H9 (cell line): ENCODE data around the gene SWSAP1. TPM values are rescaled to one million over a fixed set of nuclear protein-coding genes. Genes with fewer than 3 reads are reported as not detected.
"Not testable (repeated sequence)": the region's sequence is repeated elsewhere in the genome, so short reads cannot be mapped to it uniquely, and the experiment has no call there.

Experiments used
- DNase-seq: peaks from one replicate; pipeline ENCODE4 v3.0.0-alpha.2; 2017
- H2AFZ ChIP-seq: one replicate; pipeline ENCODE4 v1.6.1; 2013; ENCODE audit warnings: mild to moderate bottlenecking, low read length, control low read depth, moderate library complexity
- H2AK5ac ChIP-seq: 2 replicates; pipeline ENCODE4 v1.6.1; 2013; ENCODE audit warnings: low read length, control low read depth, mixed read lengths; ENCODE audit not compliant: insufficient read length
- H2BK120ac ChIP-seq: one replicate; pipeline ENCODE4 v1.6.1; 2013; ENCODE audit warnings: low read depth, mild to moderate bottlenecking, low read length, control low read depth, inconsistent platforms; ENCODE audit not compliant: poor library complexity, severe bottlenecking
- H2BK12ac ChIP-seq: 2 replicates; pipeline ENCODE4 v1.6.1; 2013; ENCODE audit warnings: low read length, control low read depth, mixed read lengths, low read depth; ENCODE audit not compliant: insufficient read length
- H2BK15ac ChIP-seq: 2 replicates; pipeline ENCODE4 v1.6.1; 2013; ENCODE audit warnings: low read depth, low read length, control low read depth
- H2BK20ac ChIP-seq: one replicate; pipeline ENCODE4 v1.6.1; 2013; ENCODE audit warnings: low read depth, mild to moderate bottlenecking, low read length, control low read depth, inconsistent platforms; ENCODE audit not compliant: poor library complexity, severe bottlenecking
- H2BK5ac ChIP-seq: 2 replicates; pipeline ENCODE4 v1.6.1; 2013; ENCODE audit warnings: low read length, control low read depth, mixed read lengths; ENCODE audit not compliant: insufficient read length
- H3K14ac ChIP-seq: 2 replicates; pipeline ENCODE4 v1.6.1; 2013; ENCODE audit warnings: low read length, control low read depth; ENCODE audit not compliant: insufficient read depth
- H3K18ac ChIP-seq: 2 replicates; pipeline ENCODE4 v1.6.1; 2013; ENCODE audit warnings: low read depth, mild to moderate bottlenecking, mixed read lengths, low read length, control low read depth; ENCODE audit not compliant: insufficient read length
- H3K23ac ChIP-seq: 2 replicates; pipeline ENCODE4 v1.6.1; 2013; ENCODE audit warnings: low read length, control low read depth, mixed read lengths, low read depth; ENCODE audit not compliant: insufficient read length
- H3K23me2 ChIP-seq: 2 replicates; pipeline ENCODE4 v1.6.1; 2013; ENCODE audit warnings: low read depth, mild to moderate bottlenecking, mixed read lengths, low read length, control low read depth; ENCODE audit not compliant: insufficient read length, poor library complexity, severe bottlenecking
- H3K27ac ChIP-seq: 2 replicates; pipeline ENCODE4 v1.5.1; 2013; ENCODE audit warnings: low read length, control low read depth, mixed read lengths, low read depth; ENCODE audit not compliant: insufficient read length
- H3K27me3 ChIP-seq: 2 replicates; pipeline ENCODE4 v1.6.1; 2013; ENCODE audit warnings: low read length, control low read depth, inconsistent platforms; ENCODE audit not compliant: insufficient read depth
- H3K4ac ChIP-seq: 2 replicates; pipeline ENCODE4 v1.6.1; 2013; ENCODE audit warnings: low read depth, mild to moderate bottlenecking, control low read depth, inconsistent platforms, low read length, moderate library complexity
- H3K4me1 ChIP-seq: 2 replicates; pipeline ENCODE4 v1.6.1; 2013; ENCODE audit warnings: low read length, control low read depth, inconsistent platforms; ENCODE audit not compliant: insufficient read depth
- H3K4me2 ChIP-seq: 2 replicates; pipeline ENCODE4 v1.6.1; 2013; ENCODE audit warnings: low read length, control low read depth, mixed read lengths; ENCODE audit not compliant: insufficient read length, insufficient read depth
- H3K56ac ChIP-seq: 2 replicates; pipeline ENCODE4 v1.6.1; 2013; ENCODE audit warnings: low read depth, mild to moderate bottlenecking, mixed read lengths, low read length, control low read depth; ENCODE audit not compliant: insufficient read length
- H3K79me1 ChIP-seq: 2 replicates; pipeline ENCODE4 v1.6.1; 2013; ENCODE audit warnings: low read depth, mild to moderate bottlenecking, moderate library complexity, low read length, control low read depth, inconsistent platforms; ENCODE audit not compliant: insufficient read depth, poor library complexity, severe bottlenecking
- H3K79me2 ChIP-seq: 2 replicates; pipeline ENCODE4 v1.6.1; 2013; ENCODE audit warnings: low read length, control low read depth, inconsistent platforms; ENCODE audit not compliant: insufficient read depth
- H3K9ac ChIP-seq: 2 replicates; pipeline ENCODE4 v1.6.1; 2013; ENCODE audit warnings: low read length, control low read depth, mixed read lengths; ENCODE audit not compliant: insufficient read length; ENCODE audit errors: extremely low read depth
- H3K9me3 ChIP-seq: one replicate; pipeline ENCODE4 v1.6.1; 2013; ENCODE audit warnings: low read depth, low read length, inconsistent platforms; ENCODE audit not compliant: control insufficient read depth
- H3T11ph ChIP-seq: one replicate; pipeline ENCODE4 v1.6.1; 2013; ENCODE audit warnings: mild to moderate bottlenecking, low read length, control low read depth, inconsistent platforms
- H4K20me1 ChIP-seq: one replicate; pipeline ENCODE4 v1.6.1; 2013; ENCODE audit not compliant: control insufficient read depth, insufficient read length, insufficient read depth
- H4K5ac ChIP-seq: 2 replicates; pipeline ENCODE4 v1.6.1; 2013; ENCODE audit warnings: low read depth, mild to moderate bottlenecking, mixed read lengths, low read length, control low read depth; ENCODE audit not compliant: insufficient read length
- H4K8ac ChIP-seq: replicated peaks from 2 replicates; pipeline ENCODE4 v1.6.1; 2013; ENCODE audit warnings: low read length, control low read depth, mixed read lengths, low read depth; ENCODE audit not compliant: insufficient read length
- H4K91ac ChIP-seq: 2 replicates; pipeline ENCODE4 v1.6.1; 2013; ENCODE audit warnings: low read depth, mild to moderate bottlenecking, moderate library complexity, mixed read lengths, low read length, control low read depth; ENCODE audit not compliant: insufficient read length
- H3K27ac Mint-ChIP-seq, 3 experiments: 2 replicates in 2 of 3; 3 replicates in 1 of 3; pipeline ENCODE4 v1.8.0; 2020 to 2021; ENCODE audit warnings: mixed read lengths in 3 of 3, mild to moderate bottlenecking in 1 of 3, moderate library complexity in 1 of 3
- H3K27me3 Mint-ChIP-seq: 2 replicates; pipeline ENCODE4 v1.8.0; 2021; ENCODE audit warnings: low read depth, mild to moderate bottlenecking, moderate library complexity, mixed read lengths
- H3K36me3 Mint-ChIP-seq, 3 experiments: 2 replicates in 2 of 3; 3 replicates in 1 of 3; pipeline ENCODE4 v1.8.0; 2020 to 2021; ENCODE audit warnings: low read depth in 3 of 3, mixed read lengths in 3 of 3; ENCODE audit not compliant: insufficient read depth in 1 of 3
- H3K4me1 Mint-ChIP-seq, 2 experiments: 2 replicates each; pipeline ENCODE4 v1.8.0; 2020; ENCODE audit warnings: mixed read lengths in 2 of 2
- H3K4me3 Mint-ChIP-seq, 2 experiments: 2 replicates in 1 of 2; 3 replicates in 1 of 2; pipeline ENCODE4 v1.8.0; 2020 to 2021; ENCODE audit warnings: mild to moderate bottlenecking in 2 of 2, mixed read lengths in 2 of 2, moderate library complexity in 1 of 2
- H3K9me3 Mint-ChIP-seq, 2 experiments: 2 replicates in 1 of 2; 3 replicates in 1 of 2; pipeline ENCODE4 v1.8.0; 2020; ENCODE audit warnings: mild to moderate bottlenecking in 2 of 2, mixed read lengths in 2 of 2, moderate library complexity in 1 of 2
- WGBS: extraction: QIAGEN DNeasy Blood & Tissue Kit; methylation state at CpG from one replicate; pipeline ENCODE4 v1.1.7; 2013; ENCODE audit warnings: missing lambda C conversion rate, low lambda C conversion rate, mixed read lengths; ENCODE audit not compliant: insufficient read length; ENCODE audit errors: extremely low coverage; 5-methylcytosine and 5-hydroxymethylcytosine counted together
- total RNA-seq: library from RNA; stranded (reverse); gene quantifications from 2 replicates; pipeline ENCODE4 v1.2.1, GENCODE V29; 2021
- TF ChIP-seq, protein P1 (sequence below): fragments of 200-600 bp; sonication (generic); conservative IDR thresholded peaks from 3 replicates; pipeline ENCODE4 v1.8.0; 2021; ENCODE audit warnings: antibody characterized with exemption, mild to moderate bottlenecking

Gene SWSAP1
- total RNA-seq, 1 experiment from 2014 or later: 3.8 TPM

- H3T11ph ChIP-seq: no peak overlapping the region
- H3K9me3 ChIP-seq: no peaks in the 10 kb centered on the region
- peak; percentile 82 for DNase-seq
- H3K27me3 ChIP-seq: no peaks in the 10 kb centered on the region
- no peak overlapping the region for H3K4me2 ChIP-seq
- H3K79me1 ChIP-seq: no peaks in the 10 kb centered on the region
- H2AK5ac ChIP-seq: no peak overlapping the region
- Mint-ChIP-seq H3K4me1 (peaks cover 15 to 30% of the 10 kb centered on the region in 2 experiments), H3K27ac (no peak overlapping the region), H3K4me3 (no peak overlapping the region), H3K36me3 (peaks cover 4 to 19% (median 18%) of the 10 kb centered on the region in 3 experiments; a peak in 6 of 7 replicates), H3K9me3 (no peaks in the 10 kb centered on the region), H3K27me3 (peaks cover 2% of the 10 kb centered on the region; the same call in 1 of the 2 replicates)
- no peak overlapping the region for H4K8ac ChIP-seq
- no peak overlapping the region for H3K23ac ChIP-seq
- no peak overlapping the region for H3K9ac ChIP-seq
- H3K14ac ChIP-seq: no peak overlapping the region
- no peak overlapping the region for H4K91ac ChIP-seq
- no peak overlapping the region for H3K27ac ChIP-seq
- H2BK5ac ChIP-seq: no peak overlapping the region
- H3K79me2 ChIP-seq: no peaks in the 10 kb centered on the region
- no CpG with 5 or more reads among the region's 8 CpGs for WGBS
- no peak overlapping the region for H2BK12ac ChIP-seq
- H3K56ac ChIP-seq: no peak overlapping the region
- H3K4ac ChIP-seq: no peak overlapping the region
- H2AFZ ChIP-seq: no peak overlapping the region
- TF ChIP-seq, protein P1, sequence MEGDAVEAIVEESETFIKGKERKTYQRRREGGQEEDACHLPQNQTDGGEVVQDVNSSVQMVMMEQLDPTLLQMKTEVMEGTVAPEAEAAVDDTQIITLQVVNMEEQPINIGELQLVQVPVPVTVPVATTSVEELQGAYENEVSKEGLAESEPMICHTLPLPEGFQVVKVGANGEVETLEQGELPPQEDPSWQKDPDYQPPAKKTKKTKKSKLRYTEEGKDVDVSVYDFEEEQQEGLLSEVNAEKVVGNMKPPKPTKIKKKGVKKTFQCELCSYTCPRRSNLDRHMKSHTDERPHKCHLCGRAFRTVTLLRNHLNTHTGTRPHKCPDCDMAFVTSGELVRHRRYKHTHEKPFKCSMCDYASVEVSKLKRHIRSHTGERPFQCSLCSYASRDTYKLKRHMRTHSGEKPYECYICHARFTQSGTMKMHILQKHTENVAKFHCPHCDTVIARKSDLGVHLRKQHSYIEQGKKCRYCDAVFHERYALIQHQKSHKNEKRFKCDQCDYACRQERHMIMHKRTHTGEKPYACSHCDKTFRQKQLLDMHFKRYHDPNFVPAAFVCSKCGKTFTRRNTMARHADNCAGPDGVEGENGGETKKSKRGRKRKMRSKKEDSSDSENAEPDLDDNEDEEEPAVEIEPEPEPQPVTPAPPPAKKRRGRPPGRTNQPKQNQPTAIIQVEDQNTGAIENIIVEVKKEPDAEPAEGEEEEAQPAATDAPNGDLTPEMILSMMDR: peak; percentile 70
- H2BK15ac ChIP-seq: no peak overlapping the region
- no peak overlapping the region for H2BK20ac ChIP-seq
- H3K18ac ChIP-seq: no peak overlapping the region
- H4K5ac ChIP-seq: no peak overlapping the region
- H4K20me1 ChIP-seq: peaks cover 4% of the 10 kb centered on the region
- no peaks in the 10 kb centered on the region for H3K4me1 ChIP-seq
- H2BK120ac ChIP-seq: no peak overlapping the region
- peaks cover 13% of the 10 kb centered on the region for H3K23me2 ChIP-seq
Measured at GRCh38 chr19:11378319-11379189, 4.1 kb downstream of the SWSAP1 start.

GRCh38 chr19:11379269-11379845, 4.9 kb downstream of the SWSAP1 start:
- not testable (repeated sequence) for DNase-seq, H3K4ac ChIP-seq, H2BK5ac ChIP-seq, H3K27me3 Mint-ChIP-seq, H3K14ac ChIP-seq, H2BK12ac ChIP-seq, H3K18ac ChIP-seq, H3K4me2 ChIP-seq, H2AK5ac ChIP-seq, H2BK20ac ChIP-seq, H4K8ac ChIP-seq, H3K56ac ChIP-seq, H3K9ac ChIP-seq, H2BK120ac ChIP-seq, H3K9me3 Mint-ChIP-seq, H3K23ac ChIP-seq, H3T11ph ChIP-seq, H4K5ac ChIP-seq, H3K27me3 ChIP-seq, H3K79me1 ChIP-seq, H2BK15ac ChIP-seq, H2AFZ ChIP-seq, H4K91ac ChIP-seq, H3K27ac ChIP-seq, H3K9me3 ChIP-seq, H3K4me1 ChIP-seq, H3K27ac Mint-ChIP-seq, H4K20me1 ChIP-seq, H3K79me2 ChIP-seq
- no CpG with 5 or more reads among the region's 14 CpGs for WGBS
- H3K36me3 Mint-ChIP-seq: peaks cover 4 to 19% (median 18%) of the 10 kb centered on the region in 3 experiments; a peak in 6 of 7 replicates
- peaks cover 15 to 31% of the 10 kb centered on the region in 2 experiments for H3K4me1 Mint-ChIP-seq
- H3K23me2 ChIP-seq: peaks cover 18% of the 10 kb centered on the region
- peak overlapping the region in 1 of 2 experiments; percentile 26; a peak in 1 of 5 replicates for H3K4me3 Mint-ChIP-seq
